Pons (tissue), 1 donor: ENCODE data around the gene UCK1.

ENCODE experiments used
- DNase-seq: peaks from one replicate; pipeline ENCODE4 v3.0.0-alpha.2; 2016; ENCODE audit warnings: low spot score

The UCK1 gene

DNA sequence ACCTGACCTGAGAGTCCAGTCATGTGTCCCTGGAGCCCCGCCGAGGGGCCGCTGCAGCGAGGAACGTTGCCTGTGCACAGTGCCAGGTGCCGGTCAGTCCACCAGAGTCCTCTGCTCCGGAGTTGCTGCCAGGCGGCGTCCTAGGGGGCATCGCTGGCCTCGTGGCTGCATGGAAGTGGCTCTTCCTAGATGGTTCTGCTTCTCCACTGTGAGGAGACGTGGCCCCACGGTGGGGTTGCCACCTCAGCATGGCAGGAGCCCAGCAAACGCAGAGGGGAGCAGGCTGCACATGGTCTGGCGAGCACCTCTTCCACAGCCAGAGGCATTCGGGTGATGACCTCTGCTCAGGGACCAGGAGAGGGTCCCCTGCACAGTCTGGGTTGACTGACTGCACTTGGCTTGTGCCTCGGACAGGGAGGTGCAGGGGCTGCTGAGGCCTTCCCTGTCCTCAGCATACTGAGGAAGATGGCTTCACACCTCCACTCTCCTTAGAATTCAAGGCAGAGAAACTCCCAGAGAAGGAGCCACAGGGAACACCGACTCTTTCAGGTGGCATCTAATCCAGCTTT lies 54.2 kb downstream of the UCK1 start:
- no peak for DNase-seq

GRCh38 chr9:131475956-131476776 lies 54.9 kb downstream of the UCK1 start:
- DNase-seq: no peak

- peak; percentile 40 for DNase-seq
Measured at GRCh38 chr9:131475111-131475955, 55.7 kb downstream of the UCK1 start.

DNA sequence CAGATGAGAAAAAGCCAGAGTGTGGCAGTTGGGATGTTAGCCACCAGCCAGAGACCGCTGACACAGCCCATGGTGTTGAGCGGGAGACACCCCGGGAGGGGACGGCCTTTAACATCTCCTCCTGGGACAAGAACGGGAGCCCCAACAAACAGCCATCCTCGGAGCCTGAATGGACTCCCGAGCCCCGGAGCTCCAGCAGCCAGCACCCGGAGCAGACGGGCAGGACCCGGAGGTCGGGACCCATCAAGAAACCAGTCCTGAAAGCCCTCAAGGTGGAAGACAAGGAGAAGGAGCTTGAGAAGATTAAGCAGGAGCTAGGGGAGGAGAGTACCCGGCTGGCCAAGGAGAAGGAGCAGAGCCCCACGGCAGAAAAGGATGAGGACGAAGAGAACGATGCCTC lies 56.4 kb downstream of the UCK1 start:
- no peak for DNase-seq

- no peak for DNase-seq
Measured at GRCh38 chr9:131473891-131474290, 57.2 kb downstream of the UCK1 start.
